ENCODE data around the gene NACC1.

The NACC1 gene

GRCh38 chr19:13121551-13122274 is 3.6 kb downstream of the NACC1 start:
- no peak for DNase-seq

- DNase-seq = no peak
Observed at GRCh38 chr19:13122275-13122878, 4.3 kb downstream of the NACC1 start.

- DNase-seq = no peak
Observed at GRCh38 chr19:13122980-13123957, 5.2 kb downstream of the NACC1 start.

- DNase-seq = no peak
Observed at GRCh38 chr19:13127051-13127450, 9.0 kb downstream of the NACC1 start.

- no peak for DNase-seq
Observed at GRCh38 chr19:13127811-13128575, 9.9 kb downstream of the NACC1 start.

- no peak for DNase-seq
Observed at GRCh38 chr19:13128583-13128982, 10.5 kb downstream of the NACC1 start.

GRCh38 chr19:13129384-13129783 is 11.3 kb downstream of the NACC1 start:
- DNase-seq = no peak

- DNase-seq = no peak
Observed at GRCh38 chr19:13130886-13131490, 12.9 kb downstream of the NACC1 start.

GRCh38 chr19:13132471-13133180 is 14.6 kb downstream of the NACC1 start:
- peak in 3 of 5 donors; percentile 17 to 80 (median 19) for DNase-seq

GRCh38 chr19:13133241-13133870 is 15.3 kb downstream of the NACC1 start:
- DNase-seq = no peak

- no peak for DNase-seq
Observed at GRCh38 chr19:13134626-13135025, 16.6 kb downstream of the NACC1 start.

- no peak for DNase-seq
Observed at GRCh38 chr19:13135068-13136062, 17.3 kb downstream of the NACC1 start.

- DNase-seq = no peak
Observed at GRCh38 chr19:13137290-13137794, 19.3 kb downstream of the NACC1 start.

GRCh38 chr19:13138171-13138915 is 20.3 kb downstream of the NACC1 start:
- no peak for DNase-seq

GRCh38 chr19:13138916-13139198 is 20.8 kb downstream of the NACC1 start:
- DNase-seq = no peak

- no peak for DNase-seq
Observed at GRCh38 chr19:13139633-13140311, 21.7 kb downstream of the NACC1 start.

- DNase-seq = no peak
Observed at GRCh38 chr19:13146763-13147563, 28.9 kb downstream of the NACC1 start.

All from T-helper 1 cell (primary cell).